Kidney (tissue), 14 donors: ENCODE data around the gene USH2A. TPM values are rescaled to one million over a fixed set of nuclear protein-coding genes. Genes with fewer than 3 reads are reported as not detected.

Experiments used
- DNase-seq, 5 donors: peaks; one replicate each; pipeline ENCODE4 v3.0.0-alpha.2; 2013 to 2020
- FAIRE-seq: peaks from 2 replicates; lab custom pipeline; 2012; peaks lifted over from hg19 to GRCh38; lab: Jason Lieb, UNC
- H3K27ac ChIP-seq, 2 donors: one replicate each; pipeline ENCODE4 v1.7.0; 2013; ENCODE audit warnings: low read depth in 2 of 2, low read length in 2 of 2, inconsistent platforms in 1 of 2
- H3K27me3 ChIP-seq: one replicate; pipeline ENCODE4 v1.7.1; 2013; ENCODE audit warnings: low read length, inconsistent platforms; ENCODE audit not compliant: control insufficient read depth, insufficient read depth
- H3K36me3 ChIP-seq, 3 donors: one replicate each; pipeline versions ENCODE4 v1.7.0 to v1.7.1; 2013; ENCODE audit warnings: low read length in 3 of 3, control low read depth in 1 of 3, inconsistent platforms in 1 of 3; ENCODE audit not compliant: insufficient read depth in 3 of 3, control insufficient read depth in 2 of 3
- H3K4me1 ChIP-seq, 3 donors: one replicate each; pipeline versions ENCODE4 v1.7.0 to v1.7.1; 2013; ENCODE audit warnings: low read length in 3 of 3, inconsistent platforms in 1 of 3, low read depth in 1 of 3; ENCODE audit not compliant: control insufficient read depth in 2 of 3, insufficient read depth in 2 of 3
- H3K4me3 ChIP-seq, 3 donors: one replicate each; pipeline versions ENCODE4 v1.7.0 to v1.8.1; 2013; ENCODE audit warnings: low read length in 3 of 3, control low read depth in 1 of 3, inconsistent platforms in 1 of 3
- H3K9ac ChIP-seq, 3 donors: one replicate each; pipeline versions ENCODE4 v1.7.0 to v1.7.1; 2013; ENCODE audit warnings: low read length in 3 of 3, control low read depth in 1 of 3, inconsistent platforms in 1 of 3
- H3K9me3 ChIP-seq, 3 donors: one replicate each; pipeline versions ENCODE4 v1.7.0 to v1.7.1; 2013; ENCODE audit warnings: low read length in 3 of 3, control low read depth in 1 of 3, inconsistent platforms in 1 of 3; ENCODE audit not compliant: control insufficient read depth in 2 of 3, insufficient read depth in 1 of 3
- CTCF ChIP-seq: IDR thresholded peaks from 3 replicates; pipeline ENCODE4 v1.5.1; 2012; ENCODE audit warnings: mild to moderate bottlenecking, moderate library complexity, borderline replicate concordance; ENCODE audit not compliant: insufficient read depth; ENCODE audit errors: extremely low read depth
- intact Hi-C: fragments of 100-400 bp; cut with DNase I; formaldehyde crosslinking; loops from one replicate; pipeline ENCODE4 v1.11.1; 2022
- polyA plus RNA-seq: library from polyadenylated mRNA; stranded (reverse); fragments of 350-450 nt; fragmentation: Illumina TruSeq; extraction: RNeasy Lipid Tissue Mini Kit (QIAGEN cat#74804); gene quantifications from one replicate; pipeline ENCODE4 v1.2.3, GENCODE V29; 2014; ENCODE audit warnings: low read depth, low replicate concordance; ENCODE audit not compliant: insufficient read depth
- total RNA-seq: library from RNA; stranded (reverse); fragmentation: NEBNext Ultra II Directional; extraction: Animal tissue kit (Norgen Biotek cat#: 25700); gene quantifications from one replicate; pipeline ENCODE4 v1.2.1, GENCODE V29; 2021
- donor health status: control.
- donor health status: control.
- donor health status: control.
- donor health status: control.
- donor health status: control.
- donor health status: DM: yes; HTN: yes; CAD: no.
- donor health status: Normal renal cell carcinoma (clear cell type).

USH2A gene
- total and polyA plus RNA-seq, 2 donors from 2014 or later = 0.06 TPM; not detected in 1

GRCh38 chr1:215590779-215591491, 832.3 kb downstream of the USH2A start:
- H3K27me3 ChIP-seq = no peaks in the 10 kb centered on the region

GRCh38 chr1:215589650-215590435, 833.4 kb downstream of the USH2A start:
- intact Hi-C loops = no loop called here
- H3K27me3 ChIP-seq = no peaks in the 10 kb centered on the region
- no peaks in the 10 kb centered on the region for H3K9me3 ChIP-seq
- H3K36me3 ChIP-seq = peaks cover 0 to 8% (median 6%) of the 10 kb centered on the region in 3 donors
- no peak overlapping the region for H3K9ac ChIP-seq
- no peak for FAIRE-seq
- no peak overlapping the region for H3K4me3 ChIP-seq
- no peak for DNase-seq
- no peak for TF ChIP-seq CTCF
- no peak overlapping the region for H3K27ac ChIP-seq
- H3K4me1 ChIP-seq = no peaks in the 10 kb centered on the region

More at GRCh38 chr1:215590779-215591491, 832.3 kb downstream of the USH2A start:
- FAIRE-seq (no peak), DNase-seq (no peak)
- intact Hi-C loops = no loop called here
- peaks cover 2 to 8% (median 6%) of the 10 kb centered on the region in 3 donors for H3K36me3 ChIP-seq
- no peaks in the 10 kb centered on the region for H3K4me1 ChIP-seq
- TF ChIP-seq CTCF = no peak
- no peak overlapping the region for H3K9ac ChIP-seq
- H3K4me3 ChIP-seq = no peak overlapping the region
- H3K27ac ChIP-seq = no peak overlapping the region
- no peaks in the 10 kb centered on the region for H3K9me3 ChIP-seq

- TF ChIP-seq CTCF = no peak
- peaks cover 0 to 11% (median 9%) of the 10 kb centered on the region in 3 donors for H3K36me3 ChIP-seq
- peaks cover 0 to 2% (median 0%) of the 10 kb centered on the region in 3 donors for H3K4me1 ChIP-seq
- H3K9ac ChIP-seq = no peak overlapping the region
- no peaks in the 10 kb centered on the region for H3K9me3 ChIP-seq
- intact Hi-C loops = no loop called here
- no peak overlapping the region for H3K27ac ChIP-seq
- H3K4me3 ChIP-seq = no peak overlapping the region
- FAIRE-seq = no peak
- no peaks in the 10 kb centered on the region for H3K27me3 ChIP-seq
- no peak for DNase-seq
Measured at GRCh38 chr1:215584389-215584788, 838.9 kb downstream of the USH2A start.
